ENCODE data around the gene LCA5. TPM values are rescaled to one million over a fixed set of nuclear protein-coding genes. Genes with fewer than 3 reads are reported as not detected.

Gene LCA5
- total RNA-seq, 4 donors from 2014 or later, result 0.37 to 2.2 (median 1.6) TPM; not detected in 1

GRCh38 chr6:79574630-79575225, 37.5 kb upstream of the LCA5 start:
- Histone ChIP-seq H3K27ac (no peak overlapping the region), H3K9me3 (no peaks in the 10 kb centered on the region), H3K4me3 (no peak overlapping the region), H3K4me1 (peaks cover 0 to 20% (median 5%) of the 10 kb centered on the region in 4 donors), H3K27me3 (no peaks in the 10 kb centered on the region), H3K36me3 (no peaks in the 10 kb centered on the region)
- no peak for DNase-seq
- TF ChIP-seq CTCF (IDR thresholded peaks at IDR 0.05) (no peak), EP300 (IDR thresholded peaks at IDR 0.05; ENCODE audit: low read depth) (no peak), POLR2AphosphoS5 (IDR thresholded peaks at IDR 0.05) (no peak), POLR2A (IDR thresholded peaks at IDR 0.05) (no peak)
- in situ Hi-C loops (cut with MboI; ENCODE audit: low pct_ligation_motif_present in 1 of 4, low pct_unique_long_range_greater_than_20kb in 1 of 4, low sequenced_read_pairs in 3 of 4) (loop anchor here in 1 of 4 donors (10.0 kb wide), 1 partner anchor 140 kb away; no protein-coding TSS in a partner anchor), intact Hi-C loops (cut with DNase I; ENCODE audit: low total_unique reads) (loop anchor here (10.0 kb wide), 1 partner anchor 140 kb away; no protein-coding TSS in a partner anchor)
- 88 to 100% methylated on average over 1 of the region's 1 CpG for WGBS, 2 donors (ENCODE audit: low coverage in 1 of 2)

GRCh38 chr6:79574174-79574573, 36.9 kb upstream of the LCA5 start:
- no peaks in the 10 kb centered on the region for H3K9me3 ChIP-seq
- H3K4me1 ChIP-seq, result peaks cover 0 to 25% (median 5%) of the 10 kb centered on the region in 4 donors
- H3K27ac ChIP-seq, result no peak overlapping the region
- DNase-seq, result no peak
- no peak overlapping the region for H3K4me3 ChIP-seq
- TF ChIP-seq POLR2AphosphoS5 (IDR thresholded peaks at IDR 0.05), result no peak
- no peaks in the 10 kb centered on the region for H3K27me3 ChIP-seq
- WGBS, 2 donors (ENCODE audit: low coverage in 1 of 2), result 83 to 89% methylated on average over 1 of the region's 1 CpG
- H3K36me3 ChIP-seq, result no peaks in the 10 kb centered on the region
- intact Hi-C loops (cut with DNase I; ENCODE audit: low total_unique reads) (loop anchor here (10.0 kb wide), 1 partner anchor 141 kb away; no protein-coding TSS in a partner anchor), in situ Hi-C loops (cut with MboI; ENCODE audit: low pct_ligation_motif_present in 1 of 4, low pct_unique_long_range_greater_than_20kb in 1 of 4, low sequenced_read_pairs in 3 of 4) (loop anchor here in 1 of 4 donors (10.0 kb wide), 1 partner anchor 141 kb away; no protein-coding TSS in a partner anchor)

GRCh38 chr6:79571030-79571367, 33.8 kb upstream of the LCA5 start:
- no peak for TF ChIP-seq POLR2A (IDR thresholded peaks at IDR 0.05)
- peak in 1 of 5 experiments; percentile 12 for TF ChIP-seq CTCF (IDR thresholded peaks at IDR 0.05)
- no peak for TF ChIP-seq POLR2AphosphoS5 (IDR thresholded peaks at IDR 0.05)
- TF ChIP-seq EP300 (IDR thresholded peaks at IDR 0.05; ENCODE audit: low read depth), result no peak
- Histone ChIP-seq H3K4me1 (peaks cover 0 to 25% (median 5%) of the 10 kb centered on the region in 4 donors), H3K4me3 (peak overlapping the region in 3 of 4 donors; percentile 5 to 44 (median 18)), H3K27me3 (no peaks in the 10 kb centered on the region), H3K36me3 (no peaks in the 10 kb centered on the region), H3K27ac (peak overlapping the region; percentile 47 to 70 (median 56)), H3K9me3 (no peaks in the 10 kb centered on the region)
- DNase-seq, result no peak
- intact Hi-C loops (cut with DNase I; ENCODE audit: low total_unique reads) (loop anchor here (10.0 kb wide), 1 partner anchor 144 kb away; no protein-coding TSS in a partner anchor), in situ Hi-C loops (cut with MboI; ENCODE audit: low pct_ligation_motif_present in 1 of 4, low pct_unique_long_range_greater_than_20kb in 1 of 4, low sequenced_read_pairs in 3 of 4) (loop anchor here in 1 of 4 donors (10.0 kb wide), 1 partner anchor 144 kb away; no protein-coding TSS in a partner anchor)
- WGBS, 2 donors (ENCODE audit: low coverage in 1 of 2), result 14 to 47% methylated on average over 2 of the region's 2 CpGs

GRCh38 chr6:79570129-79571029, 33.1 kb upstream of the LCA5 start:
- peak overlapping the region in 3 of 4 donors; percentile 5 to 44 (median 18) for H3K4me3 ChIP-seq
- 15 to 20% methylated on average over 3 of the region's 3 CpGs for whole genome bisulfite sequencing, 2 donors (ENCODE audit: low coverage in 1 of 2)
- intact Hi-C loops (cut with DNase I; ENCODE audit: low total_unique reads), result loop anchor here (10.0 kb wide), 1 partner anchor 144 kb away; no protein-coding TSS in a partner anchor

More at GRCh38 chr6:79570129-79571029, 33.1 kb upstream of the LCA5 start:
- H3K27ac ChIP-seq, result peak overlapping the region; percentile 47 to 70 (median 56)
- H3K9me3 ChIP-seq, result no peaks in the 10 kb centered on the region
- peak; percentile 61 for DNase-seq
- in situ Hi-C loops (cut with MboI; ENCODE audit: low pct_ligation_motif_present in 1 of 4, low pct_unique_long_range_greater_than_20kb in 1 of 4, low sequenced_read_pairs in 3 of 4), result loop anchor here in 1 of 4 donors (10.0 kb wide), 1 partner anchor 144 kb away; no protein-coding TSS in a partner anchor
- H3K27me3 ChIP-seq, result no peaks in the 10 kb centered on the region
- H3K4me1 ChIP-seq, result peaks cover 0 to 25% (median 5%) of the 10 kb centered on the region in 4 donors
- TF ChIP-seq EP300 (IDR thresholded peaks at IDR 0.05; ENCODE audit: low read depth), result no peak
- no peak for TF ChIP-seq POLR2A (IDR thresholded peaks at IDR 0.05)
- peak in 1 of 3 donors; percentile 11 for TF ChIP-seq POLR2AphosphoS5 (IDR thresholded peaks at IDR 0.05)
- TF ChIP-seq CTCF (IDR thresholded peaks at IDR 0.05), result peak; percentile 54 to 82 (median 70)
- no peaks in the 10 kb centered on the region for H3K36me3 ChIP-seq
